Fibroblast of skin of scalp (primary cell): Measurements from ENCODE around the gene INVS.
A peak's percentile ranks its signal among the peaks of the same experiment; 100 is the strongest.
"Not testable (repeated sequence)": the region's sequence is repeated elsewhere in the genome, so short reads cannot be mapped to it uniquely, and the experiment has no call there.

ENCODE experiments used
- DNase-seq: peaks from one replicate; pipeline ENCODE4 v3.0.0-alpha.2; 2013

The INVS gene

DNA sequence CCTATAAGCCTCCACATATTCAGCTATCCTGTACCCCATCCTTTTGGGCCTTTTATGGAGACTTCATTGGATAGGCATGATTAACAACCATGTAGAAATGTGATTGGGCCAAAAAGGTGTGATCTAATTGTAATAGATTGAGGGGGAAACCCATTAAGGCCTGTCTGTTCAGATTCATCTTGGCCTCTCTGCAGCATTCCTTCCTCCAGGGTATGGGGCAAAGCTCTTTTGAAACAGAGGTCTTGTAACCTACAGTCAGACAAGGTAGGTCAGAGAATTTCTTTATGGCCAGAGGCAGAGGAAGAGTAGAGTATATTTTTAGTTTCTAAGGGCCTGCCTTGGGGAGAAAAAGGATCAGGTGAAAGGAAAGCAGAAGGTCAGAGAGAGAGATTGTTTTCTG is 98.5 kb downstream of the INVS start:
- DNase-seq: no peak

DNA sequence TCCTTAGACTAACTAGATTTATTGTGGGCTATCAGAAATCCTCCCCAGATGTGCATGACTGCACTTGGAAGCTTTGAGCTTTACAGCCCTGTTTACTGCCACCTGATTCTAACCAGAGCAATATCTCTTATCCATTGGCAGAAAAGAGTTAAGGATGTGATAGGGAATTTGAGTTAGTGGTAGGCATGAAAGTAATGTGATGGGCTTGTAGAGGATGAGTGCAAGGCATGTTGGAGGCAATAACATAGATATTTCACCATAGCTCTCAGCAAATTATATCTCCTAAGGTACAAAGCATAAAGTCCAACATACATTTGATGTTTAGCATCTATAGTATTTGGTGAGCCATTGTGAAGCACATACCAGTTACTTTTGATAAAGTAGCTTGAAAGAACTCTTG is 103.8 kb downstream of the INVS start:
- DNase-seq: no peak

DNA sequence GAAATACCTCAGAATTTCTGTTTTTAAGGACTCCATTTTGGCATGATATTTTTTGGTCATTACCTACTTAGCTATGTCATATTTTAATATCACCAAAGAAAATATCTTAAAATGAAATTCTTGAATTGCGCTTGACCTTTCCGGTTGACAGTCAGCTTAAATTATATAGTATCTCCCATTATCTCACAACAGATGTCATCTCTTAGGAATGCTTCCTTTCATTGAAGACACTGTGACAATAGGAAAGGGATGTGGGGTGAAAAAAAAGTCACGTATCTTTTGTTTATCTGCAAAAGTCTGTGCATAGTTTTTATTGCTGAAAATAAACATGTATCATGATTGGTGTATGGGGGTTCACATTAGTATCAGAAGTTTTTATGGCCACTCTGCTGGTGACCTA is 105.8 kb downstream of the INVS start:
- DNase-seq: no peak

DNA sequence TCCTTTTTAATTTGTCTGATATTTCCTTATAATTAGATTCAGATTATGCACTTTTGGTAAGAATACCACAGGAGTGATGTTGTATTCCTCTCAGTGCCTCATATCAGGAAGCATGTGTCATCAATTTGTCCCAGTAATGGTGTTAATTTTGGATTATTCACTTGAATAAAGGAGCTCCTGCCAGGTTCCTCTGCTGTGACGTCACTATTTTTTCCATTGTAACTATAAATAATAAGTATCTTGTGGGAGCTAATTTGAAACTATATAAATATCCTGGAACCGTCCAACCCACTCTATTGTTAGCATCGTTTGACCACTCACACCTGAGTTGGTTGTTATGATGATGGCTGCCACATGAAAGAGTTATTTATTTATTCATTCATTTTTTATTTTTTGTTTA is 107.9 kb downstream of the INVS start:
- DNase-seq: peak; percentile 34

DNA sequence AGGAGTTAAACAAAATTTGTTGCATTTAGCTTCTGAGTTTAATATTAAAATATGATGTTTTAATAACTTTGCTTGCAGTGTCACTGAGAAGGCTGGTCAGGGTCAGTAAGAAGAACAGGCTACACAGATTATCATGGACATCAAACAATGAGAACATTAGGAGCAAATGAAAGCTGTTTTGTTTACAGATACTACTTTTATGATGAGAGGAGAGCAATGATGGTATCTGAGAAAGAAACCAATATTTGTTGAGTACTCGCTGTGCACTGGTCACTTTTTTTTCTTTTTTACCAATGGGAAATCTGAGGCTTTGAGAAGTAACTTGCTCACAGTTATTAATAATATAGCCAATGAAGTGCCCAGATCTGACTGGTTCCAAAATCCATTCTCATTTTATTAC is 109.6 kb downstream of the INVS start:
- DNase-seq: no peak

DNA sequence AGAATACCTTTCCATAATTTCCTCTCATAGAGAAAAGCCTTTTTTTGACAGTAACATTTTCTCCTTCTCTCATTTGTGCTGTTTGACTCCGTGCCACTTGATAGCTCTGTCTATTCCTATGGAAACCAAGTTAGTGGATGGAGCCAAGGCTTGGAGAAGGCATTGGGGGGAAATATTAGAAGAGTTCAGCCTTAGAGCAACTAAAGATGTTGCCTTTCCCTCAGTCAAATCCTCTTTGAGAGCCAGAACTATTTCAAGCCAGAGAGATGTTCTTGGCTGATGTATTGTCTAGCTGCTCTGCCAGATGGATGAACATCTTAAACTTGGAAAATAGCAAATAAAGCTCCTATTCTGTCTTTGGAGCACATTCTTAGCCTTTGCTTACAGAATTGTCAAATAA is 112.4 kb downstream of the INVS start:
- no peak for DNase-seq

DNA sequence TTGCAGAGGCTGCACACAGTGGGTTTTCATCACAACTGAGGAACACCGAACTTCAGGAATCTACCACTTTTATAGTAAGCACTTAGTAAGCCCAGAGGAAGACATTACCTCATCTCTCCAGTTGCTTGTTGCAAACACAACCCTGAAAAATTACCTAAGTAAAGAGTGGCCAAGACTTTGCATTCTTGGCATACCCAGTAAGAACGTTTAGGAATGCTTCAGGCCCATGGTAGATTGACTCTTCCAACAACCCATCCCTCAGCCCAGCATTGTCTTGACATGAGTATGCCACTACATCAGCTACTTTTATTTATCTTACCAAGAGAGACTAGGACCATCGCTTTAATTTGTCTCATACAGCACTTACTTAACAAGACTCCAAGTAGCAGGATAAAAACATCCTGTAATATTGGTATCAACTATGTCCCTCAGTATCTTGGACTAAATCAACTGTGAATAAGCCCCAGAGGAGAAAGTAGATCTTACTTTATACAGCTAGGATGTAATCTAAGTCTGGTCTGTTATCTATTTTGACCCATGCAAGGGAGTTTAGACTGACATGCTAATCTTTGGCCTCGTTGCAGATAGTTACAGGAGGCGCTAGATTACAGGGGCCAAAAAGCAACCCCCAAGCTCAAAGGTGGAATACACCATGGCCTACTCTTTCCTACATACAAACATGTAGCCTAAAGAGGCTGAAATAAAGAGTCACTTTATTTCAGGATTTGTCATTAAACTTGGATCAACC is 114.9 kb downstream of the INVS start:
- DNase-seq: peak; percentile 80

DNA sequence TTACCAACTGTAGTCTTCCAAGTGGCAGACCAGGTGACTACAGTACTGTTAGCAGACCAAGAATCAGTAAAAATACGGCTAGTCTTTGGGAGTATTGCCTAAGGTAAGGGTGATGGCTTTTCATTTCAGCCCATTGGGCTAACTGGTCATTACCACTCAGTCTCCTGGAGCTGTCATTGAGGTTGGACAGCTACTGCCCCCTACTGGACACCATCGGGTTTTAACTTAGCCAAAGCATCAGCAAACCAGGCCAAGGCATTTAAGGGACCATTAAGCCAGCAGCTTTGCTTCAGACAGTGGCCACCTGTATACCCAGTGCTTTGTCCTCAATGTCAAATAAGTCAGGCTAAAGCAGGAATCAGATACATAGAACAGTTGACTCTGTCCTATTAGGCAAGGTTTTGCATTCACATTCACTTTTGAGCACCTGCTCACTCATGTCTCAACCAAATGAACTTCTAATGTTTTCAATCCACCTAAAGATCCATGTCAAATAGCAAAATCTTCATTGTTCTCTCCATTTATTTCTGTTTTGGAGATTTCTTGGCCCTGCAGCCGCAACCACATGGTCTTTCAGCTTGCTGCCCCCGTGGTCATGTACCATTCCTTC is 117.2 kb downstream of the INVS start:
- DNase-seq: peak; percentile 42

DNA sequence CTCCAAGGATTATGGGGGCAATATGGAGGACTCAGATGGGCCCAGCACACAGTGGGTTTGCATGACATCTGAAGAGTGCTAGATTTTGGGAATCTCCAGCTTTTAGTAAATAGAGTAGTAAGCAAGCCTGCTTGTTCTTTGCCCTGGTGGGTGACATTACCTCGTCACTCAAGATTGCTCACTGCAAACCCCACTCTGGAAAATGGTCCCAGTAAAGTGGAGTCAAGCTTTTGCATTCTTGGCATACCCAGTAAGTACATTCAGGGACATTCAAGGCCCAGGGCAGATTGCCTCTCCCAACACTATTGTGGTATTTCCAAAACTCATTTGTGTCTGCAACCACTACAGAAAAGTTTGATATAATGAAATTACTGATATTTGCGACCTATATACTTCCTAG is 118.5 kb downstream of the INVS start:
- DNase-seq: peak; percentile 13

DNA sequence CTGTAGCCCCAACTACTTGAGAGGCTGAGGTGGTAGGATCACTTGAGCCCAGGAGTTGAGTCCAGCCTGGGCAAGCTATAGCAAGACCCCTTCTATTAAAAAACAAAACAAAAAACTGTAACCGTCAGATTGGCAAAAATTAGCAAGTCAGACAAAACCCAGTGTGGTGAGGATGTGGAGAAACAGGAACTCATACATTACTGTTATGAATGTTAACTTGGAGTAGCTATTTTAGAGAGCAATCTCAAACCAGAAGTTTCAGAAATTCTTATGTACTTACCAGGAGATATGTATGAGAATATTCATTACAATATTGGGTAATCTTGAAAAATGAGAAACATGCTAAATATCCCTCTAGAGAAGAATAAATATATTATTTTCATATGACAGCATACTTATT is 120.3 kb downstream of the INVS start:
- peak; percentile 7 for DNase-seq

DNA sequence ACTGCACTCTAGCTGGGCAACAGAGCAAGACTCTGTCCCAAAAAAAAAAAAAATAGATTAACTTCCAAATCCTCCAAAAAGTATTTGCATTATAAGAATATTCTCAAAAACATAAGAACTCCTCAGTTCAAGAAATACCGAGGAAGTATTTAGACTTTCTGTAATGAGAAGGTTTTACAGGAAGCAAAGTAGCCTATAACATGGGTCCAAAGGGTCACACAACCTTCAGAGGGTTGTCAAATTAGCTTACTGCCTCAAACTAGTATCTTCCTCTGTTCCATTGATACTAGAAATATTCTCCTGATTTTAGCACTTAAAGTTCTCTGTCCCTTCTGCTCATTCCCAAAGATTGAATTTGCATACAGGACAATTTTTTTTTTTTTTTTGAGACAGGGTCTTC is 121.9 kb downstream of the INVS start:
- no peak for DNase-seq

DNA sequence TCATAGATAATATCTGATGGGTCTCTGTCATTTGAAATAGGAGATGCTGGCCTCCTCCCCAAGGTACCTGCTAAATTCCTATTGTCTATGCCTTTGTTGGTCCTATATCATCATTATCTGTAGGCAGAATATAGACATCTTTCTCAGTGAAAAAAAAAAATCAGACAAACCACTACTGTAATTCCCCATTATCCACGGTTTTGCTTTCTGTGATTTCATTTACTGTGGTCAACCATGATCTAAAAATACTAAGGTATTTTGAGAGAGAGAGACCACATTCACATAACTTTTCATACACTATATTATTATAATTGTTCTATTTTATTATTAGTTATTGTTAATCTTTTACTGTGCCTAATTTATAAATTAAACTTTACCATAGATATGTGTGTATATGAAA is 122.5 kb downstream of the INVS start:
- DNase-seq: no peak

DNA sequence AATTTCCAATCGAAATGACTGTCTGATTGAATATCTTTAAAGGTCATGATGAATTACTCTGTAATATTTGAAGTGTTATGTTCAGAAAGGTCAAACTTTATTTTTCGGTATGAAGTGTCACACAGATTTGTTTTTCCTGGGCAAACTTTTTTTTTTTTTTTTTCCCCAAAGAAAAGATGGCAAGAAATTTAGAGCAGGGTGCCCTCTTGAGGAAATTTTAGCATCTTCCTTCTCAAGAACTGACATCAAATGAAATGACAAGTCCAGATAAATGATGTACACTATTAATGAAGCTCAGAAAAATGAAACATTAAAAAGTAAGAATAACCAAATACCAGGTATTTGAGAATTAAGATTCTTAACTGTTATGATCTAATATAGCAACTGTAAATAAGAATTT is 123.6 kb downstream of the INVS start:
- peak; percentile 61 for DNase-seq

DNA sequence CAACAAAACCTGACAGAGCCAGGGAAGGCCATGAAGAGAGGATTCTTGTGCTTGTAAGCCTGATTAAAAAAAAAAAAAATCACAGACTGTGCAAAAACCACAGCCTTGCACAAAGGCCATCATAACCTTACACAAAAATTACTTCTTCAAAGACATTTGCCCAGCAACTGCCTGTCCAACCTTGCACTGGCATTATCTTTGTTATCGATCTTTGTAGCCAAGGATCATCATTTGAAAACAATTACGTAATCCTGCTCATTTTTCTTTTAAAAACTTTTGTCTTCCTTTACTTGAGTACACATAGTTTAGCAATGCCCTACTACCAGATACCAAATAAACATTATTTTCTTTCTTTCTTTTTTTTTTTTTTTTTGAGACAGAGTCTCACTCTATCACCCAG is 128.6 kb downstream of the INVS start:
- DNase-seq: no peak

DNA sequence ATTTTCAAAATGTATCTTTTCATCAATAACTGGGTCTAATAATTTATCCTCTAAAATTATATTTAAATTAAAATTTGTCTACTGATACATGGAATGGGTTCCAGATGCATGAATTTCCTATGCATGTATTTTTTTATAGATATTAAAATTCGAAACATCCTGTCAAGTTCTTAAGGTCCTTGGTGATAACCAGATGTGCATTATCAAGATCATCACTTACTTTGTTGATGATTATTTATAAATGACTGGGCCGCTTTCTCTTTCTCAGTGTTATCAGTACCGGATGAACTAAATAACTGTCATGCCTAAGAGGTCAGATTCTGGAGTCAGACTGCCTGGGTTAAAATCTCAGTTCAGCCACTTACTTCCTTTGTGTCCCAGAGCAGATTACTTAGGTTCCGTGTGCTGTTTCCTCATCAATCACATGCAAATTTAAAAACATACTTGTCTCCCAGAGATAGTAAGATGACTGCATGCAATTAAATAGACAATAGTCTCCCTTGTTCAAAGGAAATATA is 129.4 kb downstream of the INVS start:
- DNase-seq: no peak

DNA sequence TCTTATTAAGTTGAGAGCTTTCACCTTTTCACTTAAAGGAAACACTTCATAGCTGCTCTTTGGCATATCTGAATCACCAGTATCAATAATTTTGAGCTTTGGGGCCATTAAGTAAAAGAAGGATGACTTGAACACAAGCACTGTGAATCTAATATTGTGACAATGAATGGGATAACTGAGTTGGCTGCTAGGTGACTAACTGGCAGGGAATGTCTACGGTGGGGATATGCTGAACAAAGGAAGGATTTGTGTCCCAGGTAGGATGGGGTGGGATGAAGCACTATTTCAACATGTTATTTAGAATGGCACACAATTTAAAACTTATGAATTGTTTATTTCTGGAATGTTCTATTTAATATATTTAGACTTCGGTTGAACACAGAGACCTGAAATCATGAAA is 130.1 kb downstream of the INVS start:
- DNase-seq: no peak

DNA sequence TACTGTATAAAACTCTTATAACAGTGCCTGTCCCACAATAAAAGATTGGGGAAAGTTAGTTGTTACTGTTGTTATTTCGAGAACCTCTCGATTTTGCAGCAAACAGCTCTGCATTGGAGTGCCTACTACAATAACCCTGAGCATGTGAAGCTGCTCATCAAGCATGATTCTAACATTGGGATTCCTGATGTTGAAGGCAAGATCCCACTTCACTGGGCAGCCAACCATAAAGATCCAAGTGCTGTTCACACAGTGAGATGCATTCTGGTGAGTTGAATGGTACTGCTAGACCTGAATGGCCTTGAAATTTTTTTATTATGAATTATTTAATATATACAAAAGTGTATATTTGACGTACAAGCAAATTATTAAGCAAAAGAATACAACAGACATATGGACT is 130.5 kb downstream of the INVS start:
- no peak for DNase-seq

DNA sequence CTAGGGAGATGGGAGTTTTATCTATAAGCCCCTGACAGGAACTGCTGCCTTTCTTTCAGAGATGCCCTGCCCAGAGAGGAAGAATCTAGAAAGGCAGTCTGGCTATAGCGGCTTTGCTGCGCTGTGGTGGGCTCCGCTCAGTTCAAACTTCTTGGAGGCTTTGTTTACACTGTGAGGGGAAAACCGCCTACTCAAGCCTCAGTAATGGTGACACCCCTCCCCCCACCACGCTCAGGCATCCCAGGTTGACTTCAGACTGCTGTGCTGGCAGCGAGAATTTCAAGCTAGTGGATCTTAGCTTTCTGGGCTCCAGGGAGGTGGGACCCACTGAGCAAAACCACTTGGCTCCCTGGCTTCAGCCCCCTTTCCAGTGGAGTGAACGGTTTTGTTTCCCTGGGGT is 137.9 kb downstream of the INVS start:
- DNase-seq: not testable (repeated sequence)

DNA sequence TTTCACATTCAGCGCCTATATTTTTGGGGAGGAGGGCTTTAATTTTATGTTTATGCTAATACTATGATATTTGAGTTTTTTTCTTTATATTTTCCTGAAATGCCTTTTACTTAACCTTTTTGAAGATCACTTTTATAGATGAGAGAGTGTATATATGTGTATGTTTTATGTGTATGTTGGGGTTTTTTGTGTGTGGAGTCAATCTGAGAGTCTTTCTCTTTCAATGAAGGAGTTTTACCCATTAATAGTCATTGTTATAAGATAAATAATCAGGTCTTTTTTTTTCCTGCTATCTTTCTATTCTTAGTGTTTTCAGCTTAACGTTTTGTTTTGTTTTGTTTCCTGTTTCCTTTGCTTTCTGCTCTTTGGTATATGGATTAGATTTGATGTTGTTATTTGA is 141.5 kb downstream of the INVS start:
- DNase-seq: no peak

DNA sequence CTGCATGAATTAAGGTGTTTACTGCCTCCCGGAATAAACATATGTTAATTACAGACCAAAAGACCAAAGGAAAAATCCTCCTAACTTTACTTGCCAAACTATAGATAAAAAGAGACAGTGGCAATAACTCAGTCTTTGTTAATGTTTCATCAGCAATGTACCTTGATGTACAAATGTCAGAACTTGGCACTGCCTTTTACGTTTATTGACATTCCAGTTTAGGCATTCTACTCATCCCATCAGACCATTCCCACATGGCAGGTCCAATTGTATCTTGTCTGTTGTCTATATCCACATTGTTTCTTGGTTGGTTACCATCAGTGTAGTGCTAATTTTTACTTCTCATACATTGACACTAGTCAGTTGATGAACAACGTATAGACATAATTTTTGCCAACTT is 168.2 kb downstream of the INVS start:
- DNase-seq: no peak

DNA sequence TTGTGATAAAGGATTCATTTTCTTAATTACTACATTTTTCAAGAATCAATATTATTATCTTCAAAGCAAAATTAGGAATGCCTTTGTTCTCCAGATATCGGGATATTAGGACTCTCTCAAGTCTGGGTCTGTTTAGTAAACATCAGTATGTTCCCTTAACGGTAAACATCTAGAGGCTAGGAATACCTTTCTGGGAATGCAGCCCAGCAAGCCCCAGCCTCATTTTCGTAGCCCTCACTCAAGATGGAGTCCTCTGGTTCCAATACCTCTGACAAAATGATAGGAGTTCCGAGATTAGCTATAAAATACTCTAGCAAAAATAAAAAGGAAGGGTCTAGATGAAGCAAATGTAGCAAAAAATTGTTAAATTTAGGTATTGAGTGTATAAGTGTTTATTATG is 169.2 kb downstream of the INVS start:
- DNase-seq: no peak

DNA sequence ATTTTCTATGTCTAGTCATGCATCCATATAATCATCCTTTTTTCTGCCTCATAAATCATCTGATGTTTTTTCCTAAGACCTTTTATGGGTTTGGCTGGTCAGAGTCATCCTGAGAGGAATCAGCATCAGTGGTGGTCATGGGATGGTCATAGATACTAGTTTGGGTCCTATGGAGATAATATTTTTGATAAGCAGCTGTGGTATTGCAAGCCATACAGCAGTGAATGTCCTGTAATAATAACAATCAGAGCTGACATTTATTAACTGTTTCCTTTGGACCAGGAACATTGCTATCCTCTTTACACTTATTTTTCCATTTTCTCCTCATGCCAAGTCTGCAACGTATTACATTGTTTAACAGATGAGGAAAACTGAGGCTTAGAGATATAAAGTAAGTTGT is 170.6 kb downstream of the INVS start:
- DNase-seq: no peak

DNA sequence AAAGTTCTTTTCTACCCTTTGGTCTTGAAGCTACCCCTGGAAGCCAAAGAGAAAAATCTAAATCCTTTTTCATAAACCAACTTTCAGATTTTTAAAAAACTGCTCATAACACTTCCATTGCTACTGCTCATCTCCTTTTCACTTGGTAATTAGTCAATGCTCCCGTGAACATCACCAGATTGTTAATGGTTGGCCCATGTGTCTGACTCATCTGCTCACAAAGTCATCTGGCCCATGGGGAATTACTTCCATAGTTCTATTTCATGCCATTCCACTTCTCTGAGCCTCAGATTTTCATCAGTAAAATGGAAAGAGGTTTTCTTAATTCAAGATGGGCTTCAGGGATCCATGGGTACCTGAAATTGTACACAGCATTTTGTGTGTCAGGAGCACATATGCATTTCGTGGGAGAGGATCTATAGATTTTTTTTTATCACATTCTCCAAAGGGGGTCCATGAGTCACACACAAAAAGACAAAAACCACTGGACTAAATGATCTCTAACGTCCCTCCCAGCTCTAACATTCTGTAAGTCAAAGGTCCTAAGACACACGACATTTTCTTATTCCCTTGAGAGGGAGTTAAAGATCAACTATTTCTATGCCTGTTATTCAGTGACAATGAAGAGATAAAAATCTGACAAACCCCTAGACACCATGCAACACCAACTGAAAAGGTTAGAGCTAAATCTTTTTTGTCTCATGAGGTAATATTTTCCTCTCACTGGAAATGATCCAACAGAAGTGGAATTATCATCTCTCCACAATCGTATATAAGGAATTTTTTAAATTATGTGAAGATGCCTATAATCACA is 178.3 kb downstream of the INVS start:
- DNase-seq: peak; percentile 84

DNA sequence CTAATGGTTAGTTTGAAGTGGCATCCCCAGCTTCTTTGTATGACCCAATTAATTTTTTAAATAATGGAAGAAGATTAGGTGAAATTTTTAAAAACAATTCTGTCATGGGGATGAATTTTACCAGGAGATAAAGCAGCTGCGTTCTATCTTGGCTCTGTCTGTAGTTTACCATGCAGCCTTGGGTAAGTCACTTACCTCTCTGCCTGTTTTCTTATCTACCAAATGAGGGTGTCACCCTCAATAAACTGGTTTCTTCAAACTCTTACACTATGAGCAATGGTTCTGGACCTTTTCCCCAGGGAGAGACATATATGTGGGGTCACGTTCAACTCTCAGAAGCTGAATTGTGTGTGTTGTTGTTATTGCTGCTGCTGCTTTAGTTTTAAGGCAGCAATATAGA is 182.0 kb downstream of the INVS start:
- DNase-seq: no peak
